Osteoblast (primary cell): ENCODE data around the gene CXXC4. TPM values are rescaled to one million over a fixed set of nuclear protein-coding genes. Genes with fewer than 3 reads are reported as not detected.

ENCODE experiments used
- DNase-seq: peaks from one replicate; pipeline ENCODE4 v3.0.0; 2011; ENCODE audit warnings: low spot score, mixed read lengths; ENCODE audit not compliant: insufficient read length; ENCODE audit errors: missing footprints
- H2AFZ ChIP-seq: 2 replicates; pipeline ENCODE4 v1.6.0; 2011; ENCODE audit warnings: mild to moderate bottlenecking, low read length
- H3K27ac ChIP-seq: 2 replicates; pipeline ENCODE4 v1.5.1; 2011; ENCODE audit warnings: mild to moderate bottlenecking, low read depth, low read length, moderate library complexity
- H3K27me3 ChIP-seq: 2 replicates; pipeline ENCODE4 v1.6.0; 2012; ENCODE audit warnings: mild to moderate bottlenecking, control low read depth, inconsistent platforms, low read length, moderate library complexity; ENCODE audit not compliant: insufficient read depth
- H3K36me3 ChIP-seq: 2 replicates; pipeline ENCODE4 v1.5.1; 2011; ENCODE audit warnings: mild to moderate bottlenecking, low read length, control low read depth, moderate library complexity; ENCODE audit not compliant: insufficient read depth
- H3K4me1 ChIP-seq: 2 replicates; pipeline ENCODE4 v1.5.1; 2011; ENCODE audit warnings: mild to moderate bottlenecking, low read length, control low read depth, moderate library complexity; ENCODE audit not compliant: insufficient read depth
- H3K4me2 ChIP-seq: 2 replicates; pipeline ENCODE4 v1.6.0; 2011; ENCODE audit warnings: mild to moderate bottlenecking, low read length; ENCODE audit not compliant: insufficient read depth
- H3K4me3 ChIP-seq: fragments of 200-600 bp; sonication (generic); 3 replicates; pipeline ENCODE4 v1.5.1; 2012; ENCODE audit warnings: mild to moderate bottlenecking, low read length, inconsistent platforms; ENCODE audit not compliant: insufficient read depth
- H3K79me2 ChIP-seq: 2 replicates; pipeline ENCODE4 v1.6.0; 2012; ENCODE audit warnings: mild to moderate bottlenecking, low read length, control low read depth, inconsistent platforms; ENCODE audit not compliant: insufficient read depth
- H3K9me3 ChIP-seq: 2 replicates; pipeline ENCODE4 v1.5.1; 2011; ENCODE audit warnings: low read depth, low read length, control low read depth
- H4K20me1 ChIP-seq: 2 replicates; pipeline ENCODE4 v1.6.0; 2012; ENCODE audit warnings: mild to moderate bottlenecking, low read length, control low read depth; ENCODE audit not compliant: insufficient read depth
- CTCF ChIP-seq: IDR thresholded peaks from 2 replicates; pipeline ENCODE4 v1.5.1; 2011; ENCODE audit warnings: mild to moderate bottlenecking, low read depth, low read length, moderate library complexity; ENCODE audit errors: extremely low read depth
- total RNA-seq: library from RNA; depleted of rRNA; stranded (reverse); fragments of >200 nt; gene quantifications from 2 replicates; pipeline ENCODE4 v1.2.3, GENCODE V29; 2012

The CXXC4 gene
- total RNA-seq, 1 donor = not detected

GRCh38 chr4:104457308-104457981 lies 37.2 kb downstream of the CXXC4 start:
- H3K4me1 ChIP-seq = no peaks in the 10 kb centered on the region
- TF ChIP-seq CTCF = no peak
- no peaks in the 10 kb centered on the region for H4K20me1 ChIP-seq
- no peak overlapping the region for H3K4me2 ChIP-seq
- H3K4me3 ChIP-seq = no peak overlapping the region
- no peak for DNase-seq
- no peaks in the 10 kb centered on the region for H3K79me2 ChIP-seq
- H3K27ac ChIP-seq = no peak overlapping the region
- H3K9me3 ChIP-seq = no peaks in the 10 kb centered on the region
- no peaks in the 10 kb centered on the region for H3K36me3 ChIP-seq
- no peak overlapping the region for H2AFZ ChIP-seq
- no peaks in the 10 kb centered on the region for H3K27me3 ChIP-seq

GRCh38 chr4:104451573-104451972 lies 43.1 kb downstream of the CXXC4 start:
- Histone ChIP-seq H3K27me3 (no peaks in the 10 kb centered on the region), H3K4me2 (no peak overlapping the region), H4K20me1 (no peaks in the 10 kb centered on the region), H2AFZ (no peak overlapping the region), H3K36me3 (no peaks in the 10 kb centered on the region), H3K4me3 (no peak overlapping the region), H3K9me3 (peaks cover 3% of the 10 kb centered on the region), H3K79me2 (no peaks in the 10 kb centered on the region), H3K27ac (no peak overlapping the region), H3K4me1 (no peaks in the 10 kb centered on the region)
- TF ChIP-seq CTCF = no peak
- no peak for DNase-seq

DNA sequence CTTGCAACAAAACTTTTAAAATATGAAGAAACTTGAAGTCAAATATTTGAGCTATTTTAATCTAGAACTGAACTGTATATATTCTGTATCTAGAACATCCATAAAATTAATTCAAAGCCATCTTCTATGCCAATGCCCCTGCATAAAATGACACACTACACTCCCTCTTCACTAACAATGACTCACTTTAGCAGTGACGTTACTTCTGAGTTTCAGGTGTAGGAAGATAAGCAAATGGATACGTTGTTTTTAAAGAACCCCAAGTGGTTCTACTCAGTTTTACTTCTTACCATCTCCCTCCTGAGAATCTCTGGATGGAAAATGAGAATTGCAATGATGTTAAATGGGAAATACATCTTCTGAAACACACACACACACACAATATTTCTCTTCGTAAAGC lies 45.2 kb downstream of the CXXC4 start:
- Histone ChIP-seq H4K20me1 (no peaks in the 10 kb centered on the region), H3K9me3 (peaks cover 3% of the 10 kb centered on the region), H2AFZ (no peak overlapping the region), H3K27me3 (no peaks in the 10 kb centered on the region), H3K4me1 (no peaks in the 10 kb centered on the region), H3K27ac (no peak overlapping the region), H3K36me3 (no peaks in the 10 kb centered on the region), H3K4me2 (no peak overlapping the region), H3K79me2 (no peaks in the 10 kb centered on the region), H3K4me3 (no peak overlapping the region)
- no peak for DNase-seq
- TF ChIP-seq CTCF = no peak

GRCh38 chr4:104447294-104447693 lies 47.4 kb downstream of the CXXC4 start:
- peaks cover 3% of the 10 kb centered on the region for H3K9me3 ChIP-seq
- H3K36me3 ChIP-seq = no peaks in the 10 kb centered on the region
- H3K4me2 ChIP-seq = no peak overlapping the region
- no peaks in the 10 kb centered on the region for H3K4me1 ChIP-seq
- no peak overlapping the region for H3K4me3 ChIP-seq
- H4K20me1 ChIP-seq = no peaks in the 10 kb centered on the region
- no peak overlapping the region for H3K27ac ChIP-seq
- no peaks in the 10 kb centered on the region for H3K27me3 ChIP-seq
- no peaks in the 10 kb centered on the region for H3K79me2 ChIP-seq
- no peak for DNase-seq
- H2AFZ ChIP-seq = no peak overlapping the region
- TF ChIP-seq CTCF = no peak
